ENCODE measurements around the gene GRM8.

GRM8 gene

GRCh38 chr7:127252377-127252713 is 396 bp downstream of the GRM8 start:
- peak overlapping the region; percentile 68 for H3K4me3 ChIP-seq (ENCODE audit: low read depth, low read length)
- CTCF ChIA-PET: interaction anchor here (1.5 to 2.2 kb wide), 2 partner anchors 95 to 449 kb away, joined by 4 to 8 read pairs; no protein-coding TSS in a partner anchor
- no peak for TF ChIP-seq CTCF (IDR thresholded peaks at IDR 0.05; ENCODE audit: insufficient read depth, low read length, missing control alignments)

GRCh38 chr7:127251465-127252376 is 1.0 kb downstream of the GRM8 start:
- ChIA-PET CTCF (interaction anchor here (1.5 to 2.2 kb wide), 2 partner anchors 96 to 449 kb away, joined by 4 to 8 read pairs; no protein-coding TSS in a partner anchor), POLR2A (no interaction called here)
- no peak for DNase-seq (ENCODE audit: low read depth, low spot score)
- no peak for TF ChIP-seq CTCF (IDR thresholded peaks at IDR 0.05; ENCODE audit: insufficient read depth, low read length, missing control alignments)
- H3K4me3 ChIP-seq (ENCODE audit: low read depth, low read length): peak overlapping the region; percentile 68

More at GRCh38 chr7:127252377-127252713, 396 bp downstream of the GRM8 start:
- POLR2A ChIA-PET: no interaction called here
- no peak for DNase-seq (ENCODE audit: low read depth, low spot score)

GRCh38 chr7:127251036-127251464 is 1.7 kb downstream of the GRM8 start:
- CTCF ChIA-PET: interaction anchor here (1.5 kb wide), 1 partner anchor 97 kb away, joined by 4 read pairs; no protein-coding TSS in a partner anchor
- POLR2A ChIA-PET: no interaction called here
- no peak overlapping the region for H3K4me3 ChIP-seq (ENCODE audit: low read depth, low read length)
- no peak for TF ChIP-seq CTCF (IDR thresholded peaks at IDR 0.05; ENCODE audit: insufficient read depth, low read length, missing control alignments)
- no peak for DNase-seq (ENCODE audit: low read depth, low spot score)

GRCh38 chr7:127250312-127251035 is 2.3 kb downstream of the GRM8 start:
- DNase-seq (ENCODE audit: low read depth, low spot score): no peak
- no peak for TF ChIP-seq CTCF (IDR thresholded peaks at IDR 0.05; ENCODE audit: insufficient read depth, low read length, missing control alignments)
- CTCF ChIA-PET: interaction anchor here (1.5 kb wide), 1 partner anchor 97 kb away, joined by 4 read pairs; no protein-coding TSS in a partner anchor
- POLR2A ChIA-PET: no interaction called here
- H3K4me3 ChIP-seq (ENCODE audit: low read depth, low read length): no peak overlapping the region

- ChIA-PET POLR2A (no interaction called here), CTCF (interaction anchor here (0.8 to 0.9 kb wide), 2 partner anchors 8 to 9 kb away, joined by 3 read pairs; no protein-coding TSS in a partner anchor)
- TF ChIP-seq CTCF (IDR thresholded peaks at IDR 0.05; ENCODE audit: insufficient read depth, low read length, missing control alignments): no peak
- DNase-seq (ENCODE audit: low read depth, low spot score): no peak
- no peak overlapping the region for H3K4me3 ChIP-seq (ENCODE audit: low read depth, low read length)
These were observed 7.1 kb downstream of the GRM8 start for GRCh38 chr7:127245607-127246006.

- H3K4me3 ChIP-seq (ENCODE audit: low read depth, low read length): no peak overlapping the region
- ChIA-PET POLR2A (no interaction called here), CTCF (interaction anchor here (0.8 to 0.9 kb wide), 2 partner anchors 9 to 10 kb away, joined by 3 read pairs; no protein-coding TSS in a partner anchor)
- DNase-seq (ENCODE audit: low read depth, low spot score): no peak
- TF ChIP-seq CTCF (IDR thresholded peaks at IDR 0.05; ENCODE audit: insufficient read depth, low read length, missing control alignments): no peak
These were observed 7.7 kb downstream of the GRM8 start for GRCh38 chr7:127245002-127245401.

Measured in AG04449 (cell line).